HepG2 (cell line): ENCODE measurements around the gene TBC1D5.

Experiments
- AHR ChIP-seq: IDR thresholded peaks from 2 replicates; pipeline ENCODE4 v1.6.1; 2018; ENCODE audit warnings: missing genetic modification reagents, missing compliant biosample characterization
- ATF7-NPFF ChIP-seq: sonication (generic); formaldehyde crosslinking; IDR thresholded peaks from 2 replicates; pipeline ENCODE4 v1.8.1; 2023; ENCODE audit warnings: mild to moderate bottlenecking, low read depth, missing genetic modification reagents, moderate library complexity
- ATRX ChIP-seq: sonication (generic); formaldehyde crosslinking; IDR thresholded peaks from 2 replicates; pipeline ENCODE4 v1.4.0; 2020; ENCODE audit warnings: missing genetic modification reagents, borderline replicate concordance
- CTCF ChIP-seq: sonication (generic); formaldehyde crosslinking; IDR thresholded peaks from 2 replicates; pipeline ENCODE4 v1.5.0; 2020; ENCODE audit warnings: mild to moderate bottlenecking, missing genetic modification reagents, moderate library complexity
- NBN ChIP-seq: fragments of 450-650 bp; conservative IDR thresholded peaks from 2 replicates; pipeline ENCODE4 v1.6.1; 2017
- ONECUT2 ChIP-seq: sonication (generic); formaldehyde crosslinking; IDR thresholded peaks from 2 replicates; pipeline ENCODE4 v1.4.0; 2020; ENCODE audit warnings: missing genetic modification reagents
- SIN3B ChIP-seq: fragments of 150-350 bp; IDR thresholded peaks from 2 replicates; pipeline ENCODE4 v1.6.1; 2014; ENCODE audit warnings: low read length
- SMARCC2 ChIP-seq: fragments of 450-650 bp; IDR thresholded peaks from 2 replicates; pipeline ENCODE4 v1.6.1; 2017; ENCODE audit warnings: antibody characterized with exemption, mild to moderate bottlenecking
- SNAPC2 ChIP-seq: sonication (generic); formaldehyde crosslinking; IDR thresholded peaks from 2 replicates; pipeline ENCODE4 v1.8.1; 2022; ENCODE audit warnings: mild to moderate bottlenecking, missing genetic modification reagents
- TF ChIP-seq, protein P1 (sequence below): sonication (generic); formaldehyde crosslinking; IDR thresholded peaks from 2 replicates; pipeline ENCODE4 v1.8.1; 2023; ENCODE audit warnings: mild to moderate bottlenecking, missing genetic modification reagents, borderline replicate concordance
- TF ChIP-seq, protein P2 (sequence below): sonication (generic); formaldehyde crosslinking; IDR thresholded peaks from 2 replicates; pipeline ENCODE4 v1.4.0; 2020; ENCODE audit warnings: missing genetic modification reagents, borderline replicate concordance
- TF ChIP-seq, protein P3 (sequence below): sonication (generic); formaldehyde crosslinking; IDR thresholded peaks from 2 replicates; pipeline ENCODE4 v1.5.1; 2020; ENCODE audit warnings: missing genetic modification reagents, mild to moderate bottlenecking, borderline replicate concordance

DNA sequence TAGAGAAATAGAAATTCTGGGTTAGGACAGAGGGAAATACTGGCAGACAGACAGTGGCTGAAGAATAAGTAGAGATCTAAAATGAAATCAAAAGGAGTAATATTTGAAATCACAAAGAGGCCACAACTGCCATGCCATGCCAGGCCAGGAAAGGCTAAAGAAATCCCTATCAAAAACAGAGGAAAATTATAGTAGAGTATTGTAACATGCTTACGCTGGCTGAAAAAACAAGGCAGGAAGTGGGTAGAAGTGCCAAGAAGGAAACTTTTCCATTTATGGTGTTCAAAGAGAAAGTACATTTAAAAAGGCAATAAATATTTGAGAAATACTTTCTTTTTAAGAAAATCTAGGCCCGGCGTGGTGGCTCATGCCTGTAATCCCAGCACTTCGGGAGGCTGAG is 442.0 kb downstream of the TBC1D5 start:
- TF ChIP-seq, protein P1, sequence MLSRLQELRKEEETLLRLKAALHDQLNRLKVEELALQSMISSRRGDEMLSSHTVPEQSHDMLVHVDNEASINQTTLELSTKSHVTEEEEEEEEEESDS: no peak
- TF ChIP-seq SNAPC2 (CRISPR knock-in tag) (no peak), ATRX (CRISPR knock-in tag) (no peak), SMARCC2 (no peak), ONECUT2 (CRISPR knock-in tag) (no peak), SIN3B (no peak), ATF7-NPFF (CRISPR knock-in tag) (no peak), CTCF (CRISPR knock-in tag) (no peak), AHR (CRISPR knock-in tag) (no peak), NBN (no peak)
- TF ChIP-seq, protein P2, sequence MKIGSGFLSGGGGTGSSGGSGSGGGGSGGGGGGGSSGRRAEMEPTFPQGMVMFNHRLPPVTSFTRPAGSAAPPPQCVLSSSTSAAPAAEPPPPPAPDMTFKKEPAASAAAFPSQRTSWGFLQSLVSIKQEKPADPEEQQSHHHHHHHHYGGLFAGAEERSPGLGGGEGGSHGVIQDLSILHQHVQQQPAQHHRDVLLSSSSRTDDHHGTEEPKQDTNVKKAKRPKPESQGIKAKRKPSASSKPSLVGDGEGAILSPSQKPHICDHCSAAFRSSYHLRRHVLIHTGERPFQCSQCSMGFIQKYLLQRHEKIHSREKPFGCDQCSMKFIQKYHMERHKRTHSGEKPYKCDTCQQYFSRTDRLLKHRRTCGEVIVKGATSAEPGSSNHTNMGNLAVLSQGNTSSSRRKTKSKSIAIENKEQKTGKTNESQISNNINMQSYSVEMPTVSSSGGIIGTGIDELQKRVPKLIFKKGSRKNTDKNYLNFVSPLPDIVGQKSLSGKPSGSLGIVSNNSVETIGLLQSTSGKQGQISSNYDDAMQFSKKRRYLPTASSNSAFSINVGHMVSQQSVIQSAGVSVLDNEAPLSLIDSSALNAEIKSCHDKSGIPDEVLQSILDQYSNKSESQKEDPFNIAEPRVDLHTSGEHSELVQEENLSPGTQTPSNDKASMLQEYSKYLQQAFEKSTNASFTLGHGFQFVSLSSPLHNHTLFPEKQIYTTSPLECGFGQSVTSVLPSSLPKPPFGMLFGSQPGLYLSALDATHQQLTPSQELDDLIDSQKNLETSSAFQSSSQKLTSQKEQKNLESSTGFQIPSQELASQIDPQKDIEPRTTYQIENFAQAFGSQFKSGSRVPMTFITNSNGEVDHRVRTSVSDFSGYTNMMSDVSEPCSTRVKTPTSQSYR (CRISPR knock-in tag): no peak
- TF ChIP-seq, protein P3, sequence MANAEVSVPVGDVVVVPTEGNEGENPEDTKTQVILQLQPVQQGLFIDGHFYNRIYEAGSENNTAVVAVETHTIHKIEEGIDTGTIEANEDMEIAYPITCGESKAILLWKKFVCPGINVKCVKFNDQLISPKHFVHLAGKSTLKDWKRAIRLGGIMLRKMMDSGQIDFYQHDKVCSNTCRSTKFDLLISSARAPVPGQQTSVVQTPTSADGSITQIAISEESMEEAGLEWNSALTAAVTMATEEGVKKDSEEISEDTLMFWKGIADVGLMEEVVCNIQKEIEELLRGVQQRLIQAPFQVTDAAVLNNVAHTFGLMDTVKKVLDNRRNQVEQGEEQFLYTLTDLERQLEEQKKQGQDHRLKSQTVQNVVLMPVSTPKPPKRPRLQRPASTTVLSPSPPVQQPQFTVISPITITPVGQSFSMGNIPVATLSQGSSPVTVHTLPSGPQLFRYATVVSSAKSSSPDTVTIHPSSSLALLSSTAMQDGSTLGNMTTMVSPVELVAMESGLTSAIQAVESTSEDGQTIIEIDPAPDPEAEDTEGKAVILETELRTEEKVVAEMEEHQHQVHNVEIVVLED: no peak
